GM18508 (cell line): Measurements from ENCODE around the gene GPR4.

Experiments
- ATAC-seq: cut with Tn5 transposase; IDR thresholded peaks from one replicate; pipeline ENCODE4 v1.9.1; 2021; ENCODE audit warnings: moderate number of reproducible peaks; ENCODE audit not compliant: insufficient read depth, unreplicated experiment

Gene GPR4

GRCh38 chr19:45560038-45560437, 42.0 kb downstream of the GPR4 start:
- no peak for ATAC-seq

- ATAC-seq: no peak
These were observed 43.6 kb downstream of the GPR4 start for GRCh38 chr19:45558399-45558878.

- ATAC-seq: no peak
These were observed 45.2 kb downstream of the GPR4 start for GRCh38 chr19:45556835-45557234.

- ATAC-seq: no peak
These were observed 47.5 kb downstream of the GPR4 start for GRCh38 chr19:45554481-45554880.

GRCh38 chr19:45553464-45553863, 48.5 kb downstream of the GPR4 start:
- no peak for ATAC-seq

GRCh38 chr19:45547965-45548609, 53.9 kb downstream of the GPR4 start:
- ATAC-seq: no peak

- no peak for ATAC-seq
These were observed 54.7 kb downstream of the GPR4 start for GRCh38 chr19:45547211-45547770.

- no peak for ATAC-seq
These were observed 59.8 kb downstream of the GPR4 start for GRCh38 chr19:45542234-45542668.
